Upper lobe of left lung (tissue), 4 donors: Measurements from ENCODE around the gene VASN.

ENCODE experiments used
- EP300 ChIP-seq, 4 donors: sonication (generic); formaldehyde crosslinking; IDR thresholded peaks; one replicate each; pipeline ENCODE4 v1.5.1; 2017; ENCODE audit warnings: antibody characterized with exemption in 4 of 4, control low read depth in 2 of 4
- POLR2A ChIP-seq, 4 donors: fragments of 450-650 bp; IDR thresholded peaks; one replicate each; pipeline ENCODE4 v1.5.1; 2016 to 2017; ENCODE audit warnings: antibody characterized with exemption in 4 of 4, mild to moderate bottlenecking in 2 of 4
- TF ChIP-seq, protein P1 (sequence below), 6 experiments: fragments of 450-650 bp in 4 of 6; fragments of 200-600 bp in 2 of 6; sonication (generic) in 2 of 6; IDR thresholded peaks; one replicate each; pipeline ENCODE4 v1.5.1; 2016 to 2019; ENCODE audit warnings: antibody characterized with exemption in 6 of 6

DNA sequence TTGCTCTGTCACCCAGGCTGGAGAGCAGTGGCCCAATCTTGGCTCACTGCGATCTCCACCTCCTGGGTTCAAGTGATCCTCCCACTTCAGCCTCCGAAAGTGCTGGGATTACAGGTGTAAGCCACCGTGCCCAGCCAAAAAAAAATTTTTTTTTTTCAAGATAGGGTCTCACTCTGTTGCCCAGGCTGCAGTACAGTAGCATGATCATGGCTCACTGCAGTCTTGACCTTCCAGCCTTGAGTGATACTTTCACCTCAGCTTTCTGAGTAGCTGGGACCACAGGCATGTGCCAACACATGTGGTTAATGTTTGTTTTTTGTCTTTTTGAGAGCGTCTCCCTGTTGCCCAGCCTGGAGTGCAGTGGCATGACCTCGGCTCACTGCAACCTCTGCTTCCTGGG lies 18.8 kb upstream of the VASN start:
- TF ChIP-seq, protein P1, sequence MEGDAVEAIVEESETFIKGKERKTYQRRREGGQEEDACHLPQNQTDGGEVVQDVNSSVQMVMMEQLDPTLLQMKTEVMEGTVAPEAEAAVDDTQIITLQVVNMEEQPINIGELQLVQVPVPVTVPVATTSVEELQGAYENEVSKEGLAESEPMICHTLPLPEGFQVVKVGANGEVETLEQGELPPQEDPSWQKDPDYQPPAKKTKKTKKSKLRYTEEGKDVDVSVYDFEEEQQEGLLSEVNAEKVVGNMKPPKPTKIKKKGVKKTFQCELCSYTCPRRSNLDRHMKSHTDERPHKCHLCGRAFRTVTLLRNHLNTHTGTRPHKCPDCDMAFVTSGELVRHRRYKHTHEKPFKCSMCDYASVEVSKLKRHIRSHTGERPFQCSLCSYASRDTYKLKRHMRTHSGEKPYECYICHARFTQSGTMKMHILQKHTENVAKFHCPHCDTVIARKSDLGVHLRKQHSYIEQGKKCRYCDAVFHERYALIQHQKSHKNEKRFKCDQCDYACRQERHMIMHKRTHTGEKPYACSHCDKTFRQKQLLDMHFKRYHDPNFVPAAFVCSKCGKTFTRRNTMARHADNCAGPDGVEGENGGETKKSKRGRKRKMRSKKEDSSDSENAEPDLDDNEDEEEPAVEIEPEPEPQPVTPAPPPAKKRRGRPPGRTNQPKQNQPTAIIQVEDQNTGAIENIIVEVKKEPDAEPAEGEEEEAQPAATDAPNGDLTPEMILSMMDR (IDR thresholded peaks at IDR 0.05), result no peak
- no peak for TF ChIP-seq EP300 (IDR thresholded peaks at IDR 0.05)
- TF ChIP-seq POLR2A (IDR thresholded peaks at IDR 0.05), result no peak
